GM12892 (cell line): ENCODE results near the gene HK1. TPM values are rescaled to one million over a fixed set of nuclear protein-coding genes. Genes with fewer than 3 reads are reported as not detected.
A peak's percentile ranks its signal among the peaks of the same experiment; 100 is the strongest.

Experiments used
- DNase-seq: peaks from one replicate; pipeline ENCODE4 v3.0.0; 2011; ENCODE audit not compliant: insufficient read length
- FAIRE-seq: peaks from 2 replicates; lab custom pipeline; 2011; peaks lifted over from hg19 to GRCh38; lab: Jason Lieb, UNC
- POLR2A ChIP-seq: IDR thresholded peaks from 2 replicates; pipeline ENCODE4 v1.6.1; 2011; ENCODE audit warnings: low read depth, low read length, control low read depth
- POLR2AphosphoS5 ChIP-seq: IDR thresholded peaks from 2 replicates; pipeline ENCODE4 v1.6.1; 2011; ENCODE audit warnings: low read depth, low read length, control low read depth
- TAF1 ChIP-seq: IDR thresholded peaks from 2 replicates; pipeline ENCODE4 v1.6.1; 2011; ENCODE audit warnings: low read depth, mild to moderate bottlenecking, control low read depth, low read length, borderline replicate concordance
- polyA plus RNA-seq: library from polyadenylated mRNA; unstranded; fragments of >200 nt; gene quantifications from one replicate; pipeline ENCODE4 v1.2.1, GENCODE V29; 2012; ENCODE audit warnings: missing spikeins, inconsistent platforms; ENCODE audit not compliant: missing spikeins

HK1 gene
- polyA plus RNA-seq, result 60.7 TPM

- no peak for DNase-seq
- no peak for FAIRE-seq
- TF ChIP-seq POLR2A (no peak), POLR2AphosphoS5 (no peak), TAF1 (no peak)
These were observed at the start of gene HK1 for GRCh38 chr10:69278446-69278963. Gene HK1 (plus strand): TSS chr10:69278496.

- TF ChIP-seq TAF1, result no peak
- no peak for TF ChIP-seq POLR2AphosphoS5
- TF ChIP-seq POLR2A, result no peak
- FAIRE-seq (no peak), DNase-seq (no peak)
These were observed 48.7 kb upstream of the HK1 start for GRCh38 chr10:69229616-69229916.

GRCh38 chr10:69230128-69230527, 48.2 kb upstream of the HK1 start:
- no peak for DNase-seq
- FAIRE-seq, result no peak
- no peak for TF ChIP-seq POLR2A
- TF ChIP-seq POLR2AphosphoS5, result no peak
- no peak for TF ChIP-seq TAF1

- TF ChIP-seq POLR2AphosphoS5 (no peak), POLR2A (no peak), TAF1 (no peak)
- FAIRE-seq (no peak), DNase-seq (no peak)
These were observed 46.0 kb upstream of the HK1 start for GRCh38 chr10:69232252-69232651.

- DNase-seq (no peak), FAIRE-seq (no peak)
- TF ChIP-seq POLR2A, result no peak
- no peak for TF ChIP-seq POLR2AphosphoS5
- TF ChIP-seq TAF1, result no peak
These were observed 45.4 kb upstream of the HK1 start for GRCh38 chr10:69232736-69233480.

- FAIRE-seq (no peak), DNase-seq (no peak)
These were observed 43.8 kb upstream of the HK1 start for GRCh38 chr10:69234447-69234846.

GRCh38 chr10:69237528-69238159, 40.7 kb upstream of the HK1 start:
- DNase-seq, result peak; percentile 66
- TF ChIP-seq TAF1 (no peak), POLR2A (no peak), POLR2AphosphoS5 (no peak)
- FAIRE-seq, result peak; percentile 92

More at GRCh38 chr10:69234447-69234846, 43.8 kb upstream of the HK1 start:
- TF ChIP-seq POLR2A (no peak), POLR2AphosphoS5 (no peak), TAF1 (no peak)

- DNase-seq, result no peak
- no peak for TF ChIP-seq POLR2AphosphoS5
- no peak for TF ChIP-seq TAF1
- no peak for TF ChIP-seq POLR2A
- FAIRE-seq, result no peak
These were observed 39.2 kb upstream of the HK1 start for GRCh38 chr10:69239136-69239535.

- FAIRE-seq (no peak), DNase-seq (no peak)
- TF ChIP-seq POLR2AphosphoS5 (no peak), POLR2A (no peak), TAF1 (no peak)
These were observed 38.4 kb upstream of the HK1 start for GRCh38 chr10:69239816-69240434.

- no peak for FAIRE-seq
- no peak for DNase-seq
- TF ChIP-seq POLR2A (no peak), POLR2AphosphoS5 (no peak), TAF1 (no peak)
These were observed 37.8 kb upstream of the HK1 start for GRCh38 chr10:69240455-69240854.

- FAIRE-seq, result no peak
- no peak for DNase-seq
- TF ChIP-seq POLR2A (no peak), TAF1 (no peak), POLR2AphosphoS5 (no peak)
These were observed 36.7 kb upstream of the HK1 start for GRCh38 chr10:69241575-69241974.
